H1 (cell line): ENCODE results near the gene TFPT. TPM values are rescaled to one million over a fixed set of nuclear protein-coding genes. Genes with fewer than 3 reads are reported as not detected.

Source experiments
- CTCF ChIA-PET: fragments of 300-600 bp; sonication (Branson Sonifier 250); formaldehyde crosslinking; loops from one replicate; lab custom pipeline; 2021; ENCODE audit not compliant: partially characterized antibody; lab: Charles Lee
- POLR2A ChIA-PET: fragments of 300-600 bp; sonication (Branson Sonifier 250); formaldehyde crosslinking; loops from one replicate; lab custom pipeline; 2021; ENCODE audit warnings: inconsistent platforms; ENCODE audit not compliant: partially characterized antibody; lab: Charles Lee
- DNase-seq, 2 experiments: peaks; one replicate each; pipeline versions ENCODE4 v3.0.0 to v3.0.0-alpha.2; 2010 to 2022; ENCODE audit warnings: low spot score in 2 of 2, low read depth in 1 of 2, mixed read lengths in 1 of 2
- FAIRE-seq: peaks from 2 replicates; lab custom pipeline; 2011; peaks lifted over from hg19 to GRCh38; lab: Jason Lieb, UNC
- H2AFZ ChIP-seq: 2 replicates; pipeline ENCODE4 v1.8.1; 2012; ENCODE audit warnings: low read length, inconsistent platforms
- H2AK5ac ChIP-seq: 2 replicates; pipeline ENCODE4 v1.6.1; 2013; ENCODE audit warnings: low read depth, low read length
- H2BK120ac ChIP-seq: replicated peaks from 2 replicates; pipeline ENCODE3; 2013; ENCODE audit warnings: low read depth, low read length, inconsistent platforms
- H2BK12ac ChIP-seq: 2 replicates; pipeline ENCODE4 v1.6.1; 2013; ENCODE audit warnings: low read depth, low read length
- H2BK15ac ChIP-seq: 2 replicates; pipeline ENCODE4 v1.6.1; 2013; ENCODE audit warnings: low read length
- H2BK20ac ChIP-seq: 2 replicates; pipeline ENCODE4 v1.6.1; 2013; ENCODE audit warnings: low read length
- H2BK5ac ChIP-seq: 2 replicates; pipeline ENCODE4 v1.6.1; 2013; ENCODE audit warnings: low read depth, low read length
- H3K14ac ChIP-seq: 2 replicates; pipeline ENCODE4 v1.6.1; 2013; ENCODE audit warnings: inconsistent platforms; ENCODE audit not compliant: insufficient read length
- H3K18ac ChIP-seq: 2 replicates; pipeline ENCODE4 v1.6.1; 2013; ENCODE audit warnings: low read length; ENCODE audit errors: extremely low read depth
- H3K23ac ChIP-seq: 2 replicates; pipeline ENCODE4 v1.6.1; 2013; ENCODE audit warnings: inconsistent platforms; ENCODE audit not compliant: insufficient read length
- H3K23me2 ChIP-seq: 2 replicates; pipeline ENCODE4 v1.6.1; 2013; ENCODE audit warnings: low read depth, low read length
- H3K27ac ChIP-seq: 2 replicates; pipeline ENCODE4 v1.6.1; 2011; ENCODE audit warnings: low read depth, low read length, inconsistent platforms
- H3K27me3 ChIP-seq, 4 experiments: replicated peaks in 1 of 4; 1 replicate in 1 of 4; 2 replicates in 3 of 4; pipeline versions ENCODE4 v1.6.1 to v1.8.1; 2011 to 2013; ENCODE audit warnings: low read length in 3 of 4, mild to moderate bottlenecking in 3 of 4, inconsistent platforms in 2 of 4, mixed read lengths in 2 of 4, moderate library complexity in 1 of 4; ENCODE audit not compliant: control insufficient read depth in 3 of 4, insufficient read depth in 3 of 4; ENCODE audit errors: extremely low read depth in 1 of 4
- H3K36me3 ChIP-seq, 4 experiments: 2 replicates each; pipeline versions ENCODE4 v1.6.1 to v1.8.1; 2011 to 2013; ENCODE audit warnings: mild to moderate bottlenecking in 4 of 4, low read length in 3 of 4, moderate library complexity in 2 of 4, control low read depth in 1 of 4, inconsistent platforms in 1 of 4; ENCODE audit not compliant: insufficient read depth in 4 of 4, control insufficient read depth in 2 of 4
- H3K4ac ChIP-seq: replicated peaks from 2 replicates; pipeline ENCODE3; 2013; ENCODE audit warnings: low read length, low read depth, mixed read lengths, inconsistent platforms; ENCODE audit not compliant: insufficient read length
- H3K4me1 ChIP-seq, 4 experiments: replicated peaks in 1 of 4; 1 replicate in 1 of 4; 2 replicates in 3 of 4; pipeline versions ENCODE4 v1.6.1 to v1.8.1; 2011 to 2013; ENCODE audit warnings: low read length in 3 of 4, inconsistent platforms in 2 of 4, mixed read lengths in 1 of 4; ENCODE audit not compliant: insufficient read depth in 4 of 4, control insufficient read depth in 3 of 4
- H3K4me2 ChIP-seq, 2 experiments: 2 replicates each; pipeline versions ENCODE4 v1.6.1 to v1.8.1; 2011 to 2013; ENCODE audit warnings: low read depth in 2 of 2, low read length in 2 of 2, control low read depth in 1 of 2, inconsistent platforms in 1 of 2, mild to moderate bottlenecking in 1 of 2; ENCODE audit not compliant: insufficient read depth in 1 of 2
- H3K4me3 ChIP-seq, 4 experiments: fragments of 200-600, 300-600 bp in 1 of 4; sonication (generic), shearing (Covaris generic), sonication (Bioruptor Twin) in 1 of 4; 2 replicates each; pipeline versions ENCODE4 v1.5.1 to v1.8.1; 2011 to 2016; ENCODE audit warnings: low read length in 4 of 4, low read depth in 3 of 4, control low read depth in 2 of 4, inconsistent platforms in 2 of 4, mild to moderate bottlenecking in 2 of 4, mixed read lengths in 1 of 4, moderate library complexity in 1 of 4; ENCODE audit not compliant: insufficient read depth in 2 of 4; ENCODE audit errors: extremely low read depth in 1 of 4
- H3K56ac ChIP-seq: replicated peaks from 2 replicates; pipeline ENCODE3; 2013; ENCODE audit warnings: low read depth, mild to moderate bottlenecking, mixed read lengths, low read length, inconsistent platforms; ENCODE audit not compliant: insufficient read length
- H3K79me1 ChIP-seq: 2 replicates; pipeline ENCODE4 v1.6.1; 2013; ENCODE audit warnings: low read depth, low read length, control low read depth
- H3K79me2 ChIP-seq, 2 experiments: 2 replicates each; pipeline versions ENCODE4 v1.6.1 to v1.8.1; 2012 to 2013; ENCODE audit warnings: low read length in 2 of 2, mild to moderate bottlenecking in 2 of 2, inconsistent platforms in 1 of 2; ENCODE audit not compliant: insufficient read depth in 2 of 2, control insufficient read depth in 1 of 2
- H3K9ac ChIP-seq, 4 experiments: replicated peaks in 1 of 4; 1 replicate in 1 of 4; 2 replicates in 3 of 4; pipeline versions ENCODE4 v1.6.1 to v1.8.1; 2011 to 2013; ENCODE audit warnings: low read depth in 3 of 4, low read length in 3 of 4, control low read depth in 2 of 4, mild to moderate bottlenecking in 2 of 4, moderate library complexity in 2 of 4, inconsistent platforms in 1 of 4; ENCODE audit errors: extremely low read depth in 1 of 4
- H3K9me3 ChIP-seq, 2 experiments: 2 replicates each; pipeline versions ENCODE4 v1.6.1 to v1.8.1; 2012 to 2013; ENCODE audit warnings: mild to moderate bottlenecking in 2 of 2, moderate library complexity in 2 of 2, control low read depth in 1 of 2, inconsistent platforms in 1 of 2, low read depth in 1 of 2, low read length in 1 of 2, mixed read lengths in 1 of 2; ENCODE audit not compliant: insufficient read depth in 2 of 2
- H4K20me1 ChIP-seq, 2 experiments: replicated peaks in 1 of 2; 2 replicates each; pipeline versions ENCODE3 to v1.8.1; 2011 to 2013; ENCODE audit warnings: inconsistent platforms in 2 of 2, low read length in 2 of 2, mild to moderate bottlenecking in 1 of 2; ENCODE audit not compliant: insufficient read depth in 2 of 2, control insufficient read depth in 1 of 2
- H4K5ac ChIP-seq: 2 replicates; pipeline ENCODE4 v1.6.1; 2013; ENCODE audit warnings: low read length, low read depth, mixed read lengths, inconsistent platforms; ENCODE audit not compliant: insufficient read length
- H4K8ac ChIP-seq: 2 replicates; pipeline ENCODE4 v1.8.0; 2013; ENCODE audit warnings: mild to moderate bottlenecking, moderate library complexity, low read length, inconsistent platforms; ENCODE audit not compliant: insufficient read depth; ENCODE audit errors: extremely low read depth
- H4K91ac ChIP-seq: replicated peaks from 2 replicates; pipeline ENCODE3; 2013; ENCODE audit warnings: low read length, mixed read lengths, inconsistent platforms; ENCODE audit not compliant: insufficient read length
- BRCA1 ChIP-seq: IDR thresholded peaks from 2 replicates; pipeline ENCODE4 v1.6.1; 2012; ENCODE audit warnings: low read depth, low read length, improper control_type of control experiment
- CBX8 ChIP-seq: fragments of 300-800, 300-1000 bp; sonication (generic); IDR thresholded peaks from 2 replicates; pipeline ENCODE4 v1.7.1; 2016; ENCODE audit warnings: low read depth, low read length, borderline replicate concordance
- CHD1 ChIP-seq: IDR thresholded peaks from 2 replicates; pipeline ENCODE4 v1.6.1; 2012; ENCODE audit warnings: low read depth, low read length, improper control_type of control experiment
- CHD2 ChIP-seq: IDR thresholded peaks from 2 replicates; pipeline ENCODE4 v1.6.1; 2012; ENCODE audit warnings: low read length, improper control_type of control experiment
- HDAC2 ChIP-seq, 2 experiments: fragments of 300-600 bp in 1 of 2; sonication (generic) in 1 of 2; IDR thresholded peaks; 2 replicates each; pipeline ENCODE4 v1.6.1; 2011 to 2012; ENCODE audit warnings: low read depth in 2 of 2, low read length in 2 of 2, mild to moderate bottlenecking in 2 of 2, moderate library complexity in 2 of 2, borderline replicate concordance in 1 of 2, inconsistent platforms in 1 of 2
- JUN ChIP-seq: IDR thresholded peaks from 2 replicates; pipeline ENCODE4 v1.6.1; 2011; ENCODE audit warnings: low read depth, mild to moderate bottlenecking, improper control_type of control experiment, low read length
- KDM5A ChIP-seq: fragments of 200-600 bp; IDR thresholded peaks from 2 replicates; pipeline ENCODE4 v1.7.1; 2012; ENCODE audit warnings: mild to moderate bottlenecking, low read length, inconsistent platforms, mixed read lengths
- POU5F1 ChIP-seq: IDR thresholded peaks from 2 replicates; pipeline ENCODE4 v1.6.1; 2011; ENCODE audit warnings: low read depth, mild to moderate bottlenecking, low read length, moderate library complexity
- SP4 ChIP-seq: IDR thresholded peaks from 2 replicates; pipeline ENCODE4 v1.6.1; 2012; ENCODE audit warnings: low read length, inconsistent platforms
- WGBS, 2 experiments: shearing (Covaris generic) in 1 of 2; methylation state at CpG; one replicate each; pipeline versions ENCODE4 v1.1.6 to v1.1.7; 2013 to 2015; ENCODE audit warnings: low lambda C conversion rate in 2 of 2, mixed read lengths in 2 of 2, inconsistent platforms in 1 of 2, low coverage in 1 of 2, missing lambda C conversion rate in 1 of 2; ENCODE audit not compliant: insufficient replicate concordance in 2 of 2, insufficient coverage in 1 of 2, insufficient read length in 1 of 2; ENCODE audit errors: extremely low coverage in 1 of 2, missing lambda C conversion rate in 1 of 2; 5-methylcytosine and 5-hydroxymethylcytosine counted together
- polyA plus RNA-seq, 7 experiments: library from polyadenylated mRNA; depleted of rRNA in 3 of 7; stranded (reverse) in 5 of 7; unstranded in 2 of 7; fragments of >200 nt in 5 of 7; fragments of 200-250 nt in 2 of 7; gene quantifications; 1 replicate in 5 of 7; 2 replicates in 1 of 7; 4 replicates in 1 of 7; pipeline versions ENCODE4 v1.2.1 to v1.2.3, GENCODE V29; 2011 to 2013; ENCODE audit warnings: missing spikeins in 2 of 7, mixed read lengths in 2 of 7
- total RNA-seq: library from RNA; stranded (reverse); fragmentation: NEBNext Ultra II Directional; extraction: Animal tissue kit (Norgen Biotek cat#: 25700); gene quantifications from 2 replicates; pipeline ENCODE4 v1.2.1, GENCODE V29; 2021
- TF ChIP-seq, protein P1 (sequence below): IDR thresholded peaks from 2 replicates; pipeline ENCODE4 v1.6.1; 2012; ENCODE audit warnings: inconsistent platforms

The TFPT gene
- total and polyA plus RNA-seq, 2 of the 8 experiments (the other 6 are each of a cell fraction or from before 2014, with no cell fraction given), result 10.4 to 17.7 TPM

DNA sequence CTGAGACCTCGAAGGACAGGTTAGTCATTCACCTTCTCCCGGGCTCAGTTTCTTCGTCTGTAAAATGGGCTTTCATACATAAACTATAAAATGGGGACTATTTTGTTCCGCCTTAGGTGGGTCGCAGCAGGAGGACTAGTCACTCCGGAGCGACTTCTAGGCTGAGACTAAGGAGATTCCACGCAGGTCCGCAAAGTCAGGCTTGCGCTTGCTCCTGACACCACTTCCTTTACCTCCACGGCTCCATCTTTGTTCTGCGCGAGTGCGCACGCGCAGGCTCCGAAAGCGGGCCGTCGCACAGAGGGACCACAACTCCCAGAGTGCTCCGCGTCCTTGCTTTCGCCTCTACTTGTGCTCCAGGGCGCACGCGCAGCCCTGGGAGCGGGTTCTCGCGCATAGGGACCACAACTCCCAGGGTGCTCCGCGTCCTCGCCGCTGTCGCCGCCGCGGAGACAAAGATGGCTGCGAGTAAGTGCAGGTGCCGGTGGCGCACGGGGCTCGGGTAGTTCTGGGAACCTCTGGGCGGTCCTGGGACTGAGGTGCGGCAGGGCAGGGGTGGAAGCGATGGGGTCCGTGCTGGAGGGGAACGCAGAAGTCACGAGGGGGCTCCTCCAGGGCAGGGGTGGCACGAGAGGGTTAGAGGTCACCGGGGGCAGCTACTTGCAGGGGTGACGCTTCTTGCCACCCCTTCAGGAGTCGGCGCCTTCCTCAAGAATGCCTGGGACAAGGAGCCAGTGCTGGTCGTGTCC, 12.9 kb downstream of the TFPT start, which contains the start of gene NDUFA3:
NDUFA3 (plus strand) TSS at position 435 of the 749 bp plus-strand sequence; CDS start at position 459, 24 bp downstream.
- Histone ChIP-seq H2BK12ac (no peak within 1 kb of the TSS), H3K56ac (peak within 1 kb of the TSS; percentile 87), H3K79me1 (no peaks in the 10 kb centered on the region; the same call in 1 of the 2 replicates), H2BK15ac (peak within 1 kb of the TSS; percentile 92), H3K23me2 (peaks cover 5% of the 10 kb centered on the region), H3K23ac (no peak within 1 kb of the TSS), H3K4me1 (0 out of 7 replicates have a peak, but pooled peaks cover 0 to 2% (median 0%) of the 10 kb centered on the region in 4 experiments), H2BK120ac (peak within 1 kb of the TSS; percentile 36), H3K4me3 (peak within 1 kb of the TSS; percentile 78 to 96 (median 90)), H3K27me3 (no peaks in the 10 kb centered on the region), H4K20me1 (peaks cover 0 to 7% of the 10 kb centered on the region in 2 experiments), H3K9ac (peak within 1 kb of the TSS; percentile 65 to 87 (median 79)), H3K14ac (no peak within 1 kb of the TSS), H3K79me2 (peaks cover 0 to 13% of the 10 kb centered on the region in 2 experiments; a peak in 2 of 4 replicates), H2AFZ (0 out of 2 replicates have a peak within 1 kb of the TSS, but pooled peaks have one; percentile 5), H4K8ac (peak within 1 kb of the TSS; percentile 77), H4K91ac (peak within 1 kb of the TSS; percentile 90), H3K9me3 (no peaks in the 10 kb centered on the region), H4K5ac (peak within 1 kb of the TSS; percentile 89), H3K18ac (peak within 1 kb of the TSS; percentile 75; the same call in 1 of the 2 replicates), H3K4ac (peak within 1 kb of the TSS; percentile 78), H3K4me2 (peak within 1 kb of the TSS; percentile 76 to 84), H3K27ac (peak within 1 kb of the TSS; percentile 82; the same call in 1 of the 2 replicates), H2BK5ac (peak within 1 kb of the TSS; percentile 67), H3K36me3 (peaks cover 6 to 23% (median 17%) of the 10 kb centered on the region in 4 experiments; a peak in 5 of 8 replicates), H2AK5ac (peak within 1 kb of the TSS; percentile 10; the same call in 1 of the 2 replicates), H2BK20ac (no peak within 1 kb of the TSS)
- ChIA-PET POLR2A (interaction anchor here (0.8 to 9.2 kb wide), 5 partner anchors 9 to 158 kb away, joined by 3 to 116 read pairs (median 5); partner anchors contain the start of genes PRPF31 and TFPT), CTCF (no interaction called here)
- FAIRE-seq (peak; percentile 97), DNase-seq (peak; percentile 95 to 96)
- 6% methylated on average over 54 of the region's 54 CpGs; no CpG with 5 or more reads in 1 of the 2 experiments for WGBS, 2 experiments
- TF ChIP-seq CHD2, result 0 out of 2 replicates have a peak, but pooled peaks have one; percentile 49
- no peak for TF ChIP-seq BRCA1
- TF ChIP-seq POU5F1, result no peak
- no peak for TF ChIP-seq JUN
- TF ChIP-seq CBX8, result no peak
- TF ChIP-seq HDAC2 (IDR thresholded peaks at IDR 0.05; ENCODE audit: borderline replicate concordance in 1 of 2, low read depth in 2 of 2, low read length in 2 of 2), result peak in 1 of 2 experiments; percentile 99; a peak in 3 of 4 replicates
- TF ChIP-seq, protein P1, sequence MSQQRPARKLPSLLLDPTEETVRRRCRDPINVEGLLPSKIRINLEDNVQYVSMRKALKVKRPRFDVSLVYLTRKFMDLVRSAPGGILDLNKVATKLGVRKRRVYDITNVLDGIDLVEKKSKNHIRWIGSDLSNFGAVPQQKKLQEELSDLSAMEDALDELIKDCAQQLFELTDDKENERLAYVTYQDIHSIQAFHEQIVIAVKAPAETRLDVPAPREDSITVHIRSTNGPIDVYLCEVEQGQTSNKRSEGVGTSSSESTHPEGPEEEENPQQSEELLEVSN, result no peak
- no peak for TF ChIP-seq SP4
- no peak for TF ChIP-seq CHD1
- TF ChIP-seq KDM5A, result peak; percentile 93
